CD1c-positive myeloid dendritic cell (primary cell): ENCODE measurements around the gene PCCA.
"Not testable (repeated sequence)": the region's sequence is repeated elsewhere in the genome, so short reads cannot be mapped to it uniquely, and the experiment has no call there.

ENCODE experiments used
- DNase-seq: peaks from one replicate; pipeline ENCODE4 v3.0.0-alpha.2; 2016; ENCODE audit errors: extremely low spot score

Gene PCCA

GRCh38 chr13:100141461-100141961 is 52.6 kb downstream of the PCCA start:
- DNase-seq, result not testable (repeated sequence)

- no peak for DNase-seq
These were observed 57.6 kb downstream of the PCCA start for GRCh38 chr13:100146534-100146933.

GRCh38 chr13:100147825-100148224 is 58.9 kb downstream of the PCCA start:
- no peak for DNase-seq

DNA sequence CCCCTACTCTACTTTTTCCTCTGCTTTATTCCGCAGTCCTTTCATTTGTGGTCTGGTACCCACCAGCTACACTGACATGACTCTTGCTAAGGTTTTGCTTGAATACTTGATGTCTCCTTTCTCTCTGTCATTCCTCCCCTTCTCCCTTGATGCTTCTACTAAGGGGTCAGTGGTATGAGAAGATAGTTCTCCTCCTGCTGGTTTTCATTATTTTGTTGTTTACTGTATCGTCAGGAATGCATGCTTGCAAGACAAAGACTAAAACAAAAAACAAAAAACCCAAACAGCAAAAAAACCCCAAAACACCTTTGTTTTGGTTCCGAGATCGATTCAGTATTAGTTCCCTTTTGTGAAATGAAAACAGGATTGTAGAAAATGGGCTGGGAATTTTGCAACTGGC is 59.5 kb downstream of the PCCA start:
- DNase-seq, result no peak

- no peak for DNase-seq
These were observed 60.5 kb downstream of the PCCA start for GRCh38 chr13:100149389-100149788.

DNA sequence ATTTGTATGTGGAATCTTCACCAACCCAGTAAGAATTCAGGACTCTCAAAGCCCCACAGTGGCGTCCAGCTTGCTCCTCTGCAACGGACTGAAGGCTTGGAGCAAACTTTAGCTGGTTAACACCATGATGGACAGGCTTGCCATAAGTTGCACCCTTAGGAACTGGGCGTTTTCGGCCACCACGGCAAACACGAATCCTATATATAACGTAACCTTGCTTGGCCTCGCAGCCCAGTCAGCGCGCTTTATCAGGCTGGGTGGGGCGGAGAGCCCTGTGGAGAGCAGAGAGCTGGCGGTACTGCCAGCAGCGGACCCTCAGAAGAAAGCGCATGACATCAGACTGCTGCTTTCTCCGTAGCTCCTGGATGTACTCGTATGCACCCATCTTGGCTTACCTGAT is 61.8 kb downstream of the PCCA start:
- not testable (repeated sequence) for DNase-seq

DNA sequence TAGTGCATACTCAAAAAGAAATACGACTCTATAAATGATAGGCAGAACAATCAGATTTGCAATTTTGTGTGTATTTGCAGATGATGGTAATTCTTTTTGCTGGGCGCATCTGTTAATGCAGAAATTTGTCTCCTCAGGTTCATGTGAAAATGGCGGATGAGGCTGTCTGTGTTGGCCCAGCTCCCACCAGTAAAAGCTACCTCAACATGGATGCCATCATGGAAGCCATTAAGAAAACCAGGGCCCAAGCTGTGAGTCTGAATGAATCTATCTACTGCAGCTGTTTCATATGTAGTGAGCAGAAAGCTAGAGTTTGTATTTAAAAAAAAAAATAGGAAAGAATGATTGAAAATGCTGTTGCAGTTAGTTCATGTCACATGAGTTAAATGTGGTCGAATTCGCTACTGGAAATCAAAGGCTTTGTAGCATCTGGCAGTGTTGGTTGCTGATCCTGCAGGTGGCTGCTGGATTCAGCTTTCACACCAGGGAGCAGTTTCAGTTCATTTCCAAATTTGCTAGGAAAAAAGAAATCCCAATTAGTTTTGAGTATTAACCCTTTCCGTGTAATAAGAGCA is 66.0 kb downstream of the PCCA start:
- no peak for DNase-seq

GRCh38 chr13:100156788-100157187 is 67.9 kb downstream of the PCCA start:
- no peak for DNase-seq

DNA sequence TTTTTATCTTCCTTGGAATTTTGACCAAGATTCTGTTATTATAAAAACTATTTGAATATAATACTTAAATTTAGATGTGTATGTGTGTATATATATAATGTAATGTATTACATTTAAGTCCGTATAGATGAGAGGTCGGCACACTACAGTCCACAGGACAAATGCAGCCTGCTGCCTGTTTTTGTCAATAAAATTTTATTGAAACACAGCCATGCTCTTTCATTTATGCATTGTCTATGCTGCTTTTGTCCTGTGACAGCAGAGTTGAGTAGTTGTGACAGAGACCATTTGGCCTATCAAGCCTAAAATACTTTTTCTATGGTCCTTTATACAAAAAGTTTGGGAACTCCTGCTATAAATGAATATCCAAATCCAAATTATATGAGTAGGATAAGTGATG is 69.7 kb downstream of the PCCA start:
- DNase-seq, result no peak

DNA sequence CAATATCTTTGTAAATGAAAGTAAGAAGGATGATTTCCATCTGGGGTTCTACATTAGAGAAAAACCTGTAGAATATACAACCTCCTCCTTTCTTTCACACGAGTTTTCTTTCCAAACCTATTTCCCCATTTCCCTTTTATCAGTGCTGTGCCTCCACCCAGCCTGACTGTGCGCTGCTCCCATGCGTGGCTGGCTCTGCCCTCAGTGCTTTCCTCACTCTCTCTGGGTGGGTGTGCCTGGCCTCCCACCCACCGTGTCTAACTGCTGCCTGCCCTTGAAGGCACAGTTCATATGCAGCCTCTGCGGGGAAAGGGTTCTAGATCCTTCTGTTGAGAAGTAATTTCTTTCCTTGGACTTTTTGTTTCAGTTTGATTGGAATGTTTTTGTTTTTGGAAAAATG is 70.7 kb downstream of the PCCA start:
- DNase-seq, result no peak

GRCh38 chr13:100160450-100160849 is 71.6 kb downstream of the PCCA start:
- no peak for DNase-seq

- DNase-seq, result no peak
These were observed 74.5 kb downstream of the PCCA start for GRCh38 chr13:100163375-100163774.

DNA sequence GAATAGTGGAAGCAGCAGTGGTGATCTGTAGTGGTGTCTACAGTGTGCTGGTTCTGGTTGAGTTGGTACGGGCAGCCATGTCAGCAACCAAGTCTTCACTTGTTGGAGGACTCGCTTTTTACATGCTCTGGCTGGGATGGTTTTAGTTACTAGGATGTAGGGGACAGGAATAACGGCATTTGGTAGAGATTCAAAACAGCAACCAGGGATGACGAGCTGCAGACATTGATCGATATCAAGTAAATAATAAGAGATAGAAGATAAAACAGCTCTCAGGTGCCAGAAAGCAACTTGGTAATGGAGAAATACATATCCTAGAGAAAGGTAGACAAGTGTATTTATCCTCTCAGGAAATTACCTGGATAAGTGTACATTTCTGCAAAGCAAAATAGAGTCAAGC is 84.3 kb downstream of the PCCA start:
- no peak for DNase-seq

GRCh38 chr13:100174455-100174854 is 85.6 kb downstream of the PCCA start:
- DNase-seq, result not testable (repeated sequence)

DNA sequence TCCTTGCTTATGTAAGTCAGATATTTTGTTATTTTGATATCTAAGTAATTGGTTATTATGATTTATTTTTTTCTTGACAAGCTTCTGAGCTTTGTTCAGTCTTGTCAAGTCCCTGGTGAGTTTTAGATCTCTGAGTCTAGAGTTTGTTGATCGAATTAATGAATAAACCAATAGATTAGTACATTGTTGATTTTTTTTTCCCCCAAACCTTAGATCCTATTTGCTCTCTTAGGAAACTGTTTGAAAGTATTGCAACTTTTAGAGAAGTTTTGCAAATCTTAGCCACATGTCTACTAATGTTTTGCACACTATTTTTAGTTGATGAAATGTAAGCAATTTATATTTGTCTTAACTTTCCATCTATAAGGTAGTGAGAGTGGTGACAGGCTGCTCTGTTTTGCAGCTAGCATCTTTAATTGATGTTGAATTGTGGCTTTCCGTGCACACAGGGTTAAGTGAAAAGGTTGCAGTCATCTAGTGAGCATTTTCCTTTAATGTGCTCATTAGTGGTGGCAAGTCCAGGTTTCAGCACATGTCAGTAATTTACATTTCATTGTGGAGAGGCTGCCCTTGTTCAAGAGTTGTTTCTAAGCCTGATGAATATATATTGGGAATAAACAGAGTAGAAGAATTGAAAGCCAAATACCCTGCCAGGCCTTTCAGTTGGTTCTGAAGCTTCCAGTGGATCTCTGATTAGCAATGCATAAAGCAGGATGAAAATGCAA is 86.3 kb downstream of the PCCA start:
- DNase-seq, result no peak

GRCh38 chr13:100175803-100176182 is 86.9 kb downstream of the PCCA start:
- no peak for DNase-seq

DNA sequence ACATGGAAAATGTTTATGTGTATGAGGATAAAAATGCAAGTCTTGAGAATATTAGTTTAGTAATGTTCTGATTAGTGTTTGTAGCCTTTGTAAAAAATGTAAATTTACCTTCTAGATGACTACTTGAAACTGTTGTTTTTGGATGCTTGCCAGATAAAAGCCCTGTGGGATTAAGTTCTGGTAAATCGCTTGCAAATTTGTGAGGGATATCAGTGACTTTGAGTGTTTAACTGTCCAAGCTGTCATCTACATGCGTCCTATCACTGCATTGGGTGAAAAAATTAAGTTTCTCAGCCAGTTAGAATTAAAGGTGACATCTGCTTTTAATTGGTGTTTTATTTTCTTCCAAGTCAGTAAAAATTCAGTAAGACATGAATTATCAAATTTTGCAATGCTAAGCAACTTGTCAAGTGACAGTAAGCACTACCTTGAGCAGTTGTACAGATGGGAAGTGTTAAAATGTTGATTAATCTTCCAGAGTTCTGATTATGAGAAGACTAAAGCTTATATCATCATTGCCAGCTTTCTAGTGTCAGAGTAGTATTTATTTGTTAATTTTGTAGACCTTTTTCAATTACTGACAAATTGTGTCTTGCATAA is 88.0 kb downstream of the PCCA start:
- DNase-seq, result no peak

DNA sequence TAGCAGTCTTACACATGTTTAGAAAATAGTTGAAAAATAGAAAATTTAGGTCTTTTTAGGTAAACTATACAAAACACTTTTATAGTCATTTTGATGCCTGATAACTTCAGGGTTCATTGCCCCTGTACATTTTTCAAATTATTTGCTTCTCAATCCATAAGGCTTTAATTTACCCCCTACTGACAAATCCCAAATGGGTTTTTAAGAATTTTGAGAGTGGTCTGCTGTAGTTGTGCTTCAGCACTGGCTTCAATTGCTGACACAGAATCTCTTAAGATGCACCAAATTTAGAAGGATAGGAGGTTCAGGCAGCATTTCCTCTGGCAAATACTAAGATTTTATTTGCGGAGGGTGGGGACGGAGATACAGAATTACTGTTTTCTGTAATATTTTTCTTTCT is 89.4 kb downstream of the PCCA start:
- DNase-seq, result no peak

- no peak for DNase-seq
These were observed 90.4 kb downstream of the PCCA start for GRCh38 chr13:100179276-100179675.

GRCh38 chr13:100182900-100183490 is 94.1 kb downstream of the PCCA start:
- DNase-seq, result no peak

DNA sequence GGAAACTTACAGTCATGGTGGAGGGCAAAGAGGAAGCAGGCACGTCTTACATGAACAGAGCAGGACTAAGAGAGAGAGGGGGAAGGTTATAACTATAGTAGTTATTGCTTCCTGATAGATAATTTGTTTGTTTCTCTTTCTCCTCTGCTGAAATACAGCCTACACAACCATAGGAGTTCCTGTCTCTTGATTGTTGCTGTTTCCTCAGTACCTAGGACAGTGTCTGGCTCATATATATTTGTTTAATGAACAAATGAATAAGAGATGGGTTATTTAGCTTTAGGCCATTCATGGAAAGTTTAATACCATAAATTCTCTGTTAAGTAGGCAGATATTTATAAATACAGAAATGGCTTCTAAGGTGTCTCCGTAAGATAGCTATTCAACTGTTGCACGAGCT is 95.2 kb downstream of the PCCA start:
- no peak for DNase-seq

- no peak for DNase-seq
These were observed 106.7 kb downstream of the PCCA start for GRCh38 chr13:100195568-100195967.

DNA sequence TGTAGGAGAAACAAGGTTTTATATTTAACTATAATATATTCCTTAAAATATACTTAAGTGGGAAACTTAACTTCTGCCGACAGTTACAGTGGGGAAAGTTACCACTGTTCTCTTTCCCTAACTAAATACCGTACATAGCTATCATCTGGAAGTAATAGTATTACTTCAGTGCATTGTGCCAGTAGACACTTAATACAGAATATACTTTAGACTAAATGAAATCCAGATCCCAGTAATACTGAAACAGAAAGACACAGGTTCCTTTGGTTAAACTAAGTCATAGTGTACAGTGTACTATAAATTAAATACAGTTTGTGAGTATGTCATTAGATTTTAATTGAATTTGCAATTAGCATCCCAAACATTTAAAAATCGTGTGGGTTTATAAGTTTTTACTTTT is 107.5 kb downstream of the PCCA start:
- no peak for DNase-seq
